IMR-90 (cell line): ENCODE results near the gene APOL5. TPM values are rescaled to one million over a fixed set of nuclear protein-coding genes. Genes with fewer than 3 reads are reported as not detected.

Experiments
- ATAC-seq: fragments of 200-7000 bp; cut with Tn5 transposase; 2 replicates; pipeline ENCODE4 v1.9.1; 2020; ENCODE audit warnings: low read depth, mild to moderate bottlenecking, moderate library complexity
- BruUV-seq: library from RNA; stranded (reverse); fragments of 400-500 nt; replicated peaks from 2 replicates; lab custom pipeline; 2021; lab: Mats Ljungman, UMichigan
- CTCF ChIA-PET: fragments of 300-600 bp; formaldehyde crosslinking; extraction: SDS; loops from one replicate; lab custom pipeline; 2021; ENCODE audit warnings: antibody characterized with exemption; lab: Yijun Ruan, JAX
- POLR2A ChIA-PET: fragments of 300-600 bp; sonication (Branson Sonifier 250); formaldehyde crosslinking; loops from one replicate; lab custom pipeline; 2022; ENCODE audit warnings: antibody characterized with exemption; ENCODE audit not compliant: unreplicated experiment; lab: Charles Lee
- DNase-seq: peaks from one replicate; pipeline ENCODE4 v3.0.0; 2013
- H2AFZ ChIP-seq: replicated peaks from 2 replicates; pipeline ENCODE3; 2013; ENCODE audit warnings: low read length, mild to moderate bottlenecking; ENCODE audit not compliant: poor library complexity
- H2AK5ac ChIP-seq: 2 replicates; pipeline ENCODE4 v1.6.1; 2013; ENCODE audit warnings: low read depth, low read length, inconsistent platforms
- H2AK9ac ChIP-seq: replicated peaks from 2 replicates; pipeline ENCODE3; 2013; ENCODE audit warnings: mild to moderate bottlenecking, low read depth, low read length, moderate library complexity; ENCODE audit not compliant: poor library complexity
- H2BK120ac ChIP-seq: 2 replicates; pipeline ENCODE4 v1.6.1; 2013; ENCODE audit warnings: low read depth, low read length, inconsistent platforms
- H2BK15ac ChIP-seq: 3 replicates; pipeline ENCODE4 v1.6.1; 2013; ENCODE audit warnings: low read depth, low read length, inconsistent platforms
- H2BK20ac ChIP-seq: 2 replicates; pipeline ENCODE4 v1.6.1; 2013; ENCODE audit warnings: low read depth, mild to moderate bottlenecking, inconsistent platforms, low read length, moderate library complexity
- H2BK5ac ChIP-seq: 2 replicates; pipeline ENCODE4 v1.6.1; 2013; ENCODE audit warnings: mild to moderate bottlenecking, low read depth, low read length, inconsistent platforms; ENCODE audit not compliant: poor library complexity, severe bottlenecking
- H3K14ac ChIP-seq: replicated peaks from 2 replicates; pipeline ENCODE4 v1.6.1; 2013; ENCODE audit warnings: low read depth, low read length, inconsistent platforms
- H3K18ac ChIP-seq: 2 replicates; pipeline ENCODE4 v1.6.1; 2013; ENCODE audit warnings: low read depth, low read length, control low read depth
- H3K23ac ChIP-seq: 2 replicates; pipeline ENCODE4 v1.6.1; 2013; ENCODE audit warnings: low read depth, low read length, inconsistent platforms
- H3K27ac ChIP-seq: 2 replicates; pipeline ENCODE4 v1.5.1; 2013; ENCODE audit warnings: mild to moderate bottlenecking, control low read depth, low read length; ENCODE audit not compliant: insufficient read depth
- H3K27me3 ChIP-seq: 2 replicates; pipeline ENCODE4 v1.6.1; 2013; ENCODE audit warnings: low read length; ENCODE audit not compliant: control insufficient read depth, insufficient read depth
- H3K36me3 ChIP-seq: 2 replicates; pipeline ENCODE4 v1.6.1; 2013; ENCODE audit warnings: low read length, mixed read lengths; ENCODE audit not compliant: control insufficient read depth, insufficient read depth
- H3K4ac ChIP-seq: 2 replicates; pipeline ENCODE4 v1.6.1; 2013; ENCODE audit warnings: low read depth, low read length, inconsistent platforms
- H3K4me1 ChIP-seq: 2 replicates; pipeline ENCODE4 v1.6.1; 2013; ENCODE audit warnings: low read length, mixed read lengths; ENCODE audit not compliant: control insufficient read depth, insufficient read depth
- H3K4me2 ChIP-seq: 2 replicates; pipeline ENCODE4 v1.6.1; 2013; ENCODE audit warnings: low read depth, mild to moderate bottlenecking, control low read depth, low read length, moderate library complexity
- H3K4me3 ChIP-seq: 2 replicates; pipeline ENCODE4 v1.5.1; 2013; ENCODE audit warnings: low read depth, mild to moderate bottlenecking, control low read depth, low read length, moderate library complexity; ENCODE audit not compliant: insufficient read depth
- H3K56ac ChIP-seq: 2 replicates; pipeline ENCODE4 v1.6.1; 2013; ENCODE audit warnings: low read length, inconsistent platforms; ENCODE audit not compliant: insufficient read depth; ENCODE audit errors: extremely low read depth
- H3K79me1 ChIP-seq, 2 experiments: 2 replicates each; pipeline ENCODE4 v1.6.1; 2013; ENCODE audit warnings: low read length in 2 of 2, inconsistent platforms in 1 of 2, low read depth in 1 of 2
- H3K9ac ChIP-seq: 2 replicates; pipeline ENCODE4 v1.6.1; 2013; ENCODE audit warnings: low read depth, low read length, control low read depth
- H3K9me1 ChIP-seq: 2 replicates; pipeline ENCODE4 v1.6.1; 2013; ENCODE audit warnings: low read length, inconsistent platforms; ENCODE audit not compliant: insufficient read depth
- H3K9me3 ChIP-seq: 2 replicates; pipeline ENCODE4 v1.6.1; 2013; ENCODE audit warnings: low read length; ENCODE audit not compliant: control insufficient read depth, insufficient read depth
- H4K20me1 ChIP-seq: 2 replicates; pipeline ENCODE4 v1.6.1; 2013; ENCODE audit warnings: low read length, inconsistent platforms; ENCODE audit not compliant: insufficient read depth
- H4K5ac ChIP-seq: 2 replicates; pipeline ENCODE4 v1.6.1; 2013; ENCODE audit warnings: mild to moderate bottlenecking, low read depth, low read length, control low read depth
- H4K8ac ChIP-seq, 2 experiments: 2 replicates each; pipeline ENCODE4 v1.6.1; 2013; ENCODE audit warnings: low read depth in 2 of 2, low read length in 2 of 2, control low read depth in 1 of 2, inconsistent platforms in 1 of 2
- H4K91ac ChIP-seq: 2 replicates; pipeline ENCODE4 v1.6.1; 2013; ENCODE audit warnings: low read depth, low read length, inconsistent platforms; ENCODE audit not compliant: insufficient read depth
- BHLHE40 ChIP-seq: fragments of 150-350 bp; IDR thresholded peaks from 2 replicates; pipeline ENCODE4 v1.6.1; 2016; ENCODE audit warnings: mild to moderate bottlenecking, low read depth, low read length
- CEBPB ChIP-seq: IDR thresholded peaks from 2 replicates; pipeline ENCODE4 v1.6.1; 2012; ENCODE audit warnings: low read depth, low read length, improper control_type of control experiment
- CTCF ChIP-seq: conservative IDR thresholded peaks from 2 replicates; pipeline ENCODE4 v1.5.1; 2012; ENCODE audit warnings: mild to moderate bottlenecking, low read depth, low read length, improper control_type of control experiment
- ELK1 ChIP-seq: fragments of 150-350 bp; IDR thresholded peaks from 2 replicates; pipeline ENCODE4 v1.6.1; 2016; ENCODE audit warnings: low read depth, mild to moderate bottlenecking, low read length, moderate library complexity, borderline replicate concordance
- MAZ ChIP-seq: IDR thresholded peaks from 2 replicates; pipeline ENCODE4 v1.6.1; 2012; ENCODE audit warnings: low read depth, mild to moderate bottlenecking, low read length, improper control_type of control experiment, moderate library complexity, borderline replicate concordance
- MXI1 ChIP-seq: IDR thresholded peaks from 2 replicates; pipeline ENCODE4 v1.6.1; 2012; ENCODE audit warnings: low read depth, mild to moderate bottlenecking, low read length, moderate library complexity, borderline replicate concordance
- NFE2L2 ChIP-seq: fragments of 150-350 bp; IDR thresholded peaks from 2 replicates; pipeline ENCODE4 v1.6.1; 2016; ENCODE audit warnings: low read depth, mild to moderate bottlenecking, low read length
- POLR2A ChIP-seq: IDR thresholded peaks from 2 replicates; pipeline ENCODE4 v1.6.1; 2012; ENCODE audit warnings: mild to moderate bottlenecking, low read depth, low read length
- RAD21 ChIP-seq: IDR thresholded peaks from 2 replicates; pipeline ENCODE4 v1.6.1; 2012; ENCODE audit warnings: low read length, improper control_type of control experiment
- RCOR1 ChIP-seq: IDR thresholded peaks from 2 replicates; pipeline ENCODE4 v1.6.1; 2012; ENCODE audit warnings: mild to moderate bottlenecking, low read length, improper control_type of control experiment; ENCODE audit not compliant: insufficient replicate concordance
- SMC3 ChIP-seq: fragments of 150-350 bp; IDR thresholded peaks from 2 replicates; pipeline ENCODE4 v1.6.1; 2016; ENCODE audit warnings: low read depth, mild to moderate bottlenecking, antibody characterized with exemption, low read length, moderate library complexity
- WGBS, 2 experiments: methylation state at CpG; one replicate each; pipeline versions ENCODE4 v1.1.5 to v1.1.7; 2013; ENCODE audit warnings: missing lambda C conversion rate in 2 of 2; ENCODE audit not compliant: insufficient read length in 1 of 2; ENCODE audit errors: extremely low coverage in 2 of 2; 5-methylcytosine and 5-hydroxymethylcytosine counted together
- dilution Hi-C: fragments of 300-500 bp; cut with HindIII; formaldehyde crosslinking; loops from one replicate; pipeline ENCODE4 v1.14.3; 2018; ENCODE audit warnings: low sequenced_read_pairs; ENCODE audit not compliant: unreplicated experiment
- in situ Hi-C: fragments of 300-500 bp; cut with MboI; formaldehyde crosslinking; loops from 3 replicates; pipeline ENCODE4 v1.14.3; 2019; ENCODE audit warnings: low sequenced_read_pairs, inconsistent platforms, mixed read lengths
- intact Hi-C: fragments of 100-400 bp; cut with micrococcal nuclease; formaldehyde crosslinking; loops from 2 replicates; pipeline ENCODE4 v1.10.0; 2022
- polyA plus RNA-seq, 3 experiments: library from polyadenylated mRNA; depleted of rRNA; stranded (reverse); fragments of >200 nt; gene quantifications; 2 replicates each; pipeline ENCODE4 v1.2.3, GENCODE V29; 2012; ENCODE audit warnings: low replicate concordance in 1 of 3
- total RNA-seq: library from RNA; depleted of rRNA; stranded (reverse); fragments of >200 nt; gene quantifications from 2 replicates; pipeline ENCODE4 v1.2.3, GENCODE V29; 2012

Gene APOL5
- total and polyA plus RNA-seq, 2 of the 4 experiments (the other 2 are of a cell fraction) = 0.15 to 0.18 TPM

- POLR2A ChIA-PET = no interaction called here
- CTCF ChIA-PET = no interaction called here
- H2BK20ac ChIP-seq = no peak overlapping the region
- no peak overlapping the region for H4K91ac ChIP-seq
- H3K9ac ChIP-seq = no peak overlapping the region
- H2BK15ac ChIP-seq = no peak overlapping the region
- dilution Hi-C loops (no loop called here), in situ Hi-C loops (no loop called here), intact Hi-C loops (no loop called here)
- no peaks in the 10 kb centered on the region for H4K20me1 ChIP-seq
- H3K23ac ChIP-seq = no peak overlapping the region
- H3K79me1 ChIP-seq = no peaks in the 10 kb centered on the region
- H4K5ac ChIP-seq = no peak overlapping the region
- no peak overlapping the region for H3K4me3 ChIP-seq
- H3K4me1 ChIP-seq = no peaks in the 10 kb centered on the region
- no peak overlapping the region for H2BK5ac ChIP-seq
- peaks cover 3% of the 10 kb centered on the region; the same call in 1 of the 2 replicates for H3K36me3 ChIP-seq
- no peaks in the 10 kb centered on the region for H3K9me3 ChIP-seq
- no peak for TF ChIP-seq ELK1
- no peak for TF ChIP-seq BHLHE40
- no peak for TF ChIP-seq MXI1
- no peak for TF ChIP-seq POLR2A
- no peak for TF ChIP-seq RAD21
- TF ChIP-seq NFE2L2 = no peak
- TF ChIP-seq CTCF = no peak
- TF ChIP-seq MAZ = no peak
- TF ChIP-seq CEBPB = no peak
- TF ChIP-seq RCOR1 = no peak
- TF ChIP-seq SMC3 = no peak
- H2AK5ac ChIP-seq = no peak overlapping the region
- BruUV-seq = no TSS peak
- H3K14ac ChIP-seq = no peak overlapping the region
- no peak overlapping the region for H2BK120ac ChIP-seq
- H4K8ac ChIP-seq = no peak overlapping the region
- whole genome bisulfite sequencing, 2 experiments = 80% methylated on average over 8 of the region's 10 CpGs; no CpG with 5 or more reads in 1 of the 2 experiments
- H3K4me2 ChIP-seq = no peak overlapping the region
- ATAC-seq (no peak), DNase-seq (no peak)
- H3K4ac ChIP-seq = no peak overlapping the region
- peaks cover 3% of the 10 kb centered on the region; the same call in 1 of the 2 replicates for H3K9me1 ChIP-seq
- H3K27ac ChIP-seq = no peak overlapping the region
- H3K27me3 ChIP-seq = no peaks in the 10 kb centered on the region
- H2AK9ac ChIP-seq = no peak overlapping the region
- H3K18ac ChIP-seq = no peak overlapping the region
- H3K56ac ChIP-seq = no peak overlapping the region
- no peak overlapping the region for H2AFZ ChIP-seq
These were observed 13.6 kb downstream of the APOL5 start for GRCh38 chr22:35731321-35731720.
